Thoracic aorta (tissue), 2 donors: ENCODE data around the gene NRP1. TPM values are rescaled to one million over a fixed set of nuclear protein-coding genes. Genes with fewer than 3 reads are reported as not detected.

ENCODE experiments used
- ATAC-seq: fragments of 150-250 bp; one replicate; pipeline ENCODE4 v1.8.0; 2017; ENCODE audit warnings: low read depth; ENCODE audit not compliant: insufficient number of reproducible peaks, low FRiP score
- DNase-seq: peaks from one replicate; pipeline ENCODE4 v3.0.0-alpha.2; 2020; ENCODE audit warnings: low spot score
- H3K27ac ChIP-seq, 2 donors: fragments of 200-600 bp; sonication (generic); 1 replicate in 1 of 2; 2 replicates in 1 of 2; pipeline ENCODE4 v1.5.1; 2016; ENCODE audit warnings: mild to moderate bottlenecking in 2 of 2, moderate library complexity in 2 of 2
- H3K27me3 ChIP-seq: fragments of 200-600 bp; sonication (generic); replicated peaks from 2 replicates; pipeline ENCODE4 v1.6.0; 2016; ENCODE audit warnings: mild to moderate bottlenecking; ENCODE audit not compliant: insufficient read depth
- H3K36me3 ChIP-seq: fragments of 200-600 bp; sonication (generic); one replicate; pipeline ENCODE4 v1.5.1; 2016
- H3K4me1 ChIP-seq, 2 donors: fragments of 200-600 bp; sonication (generic); 1 replicate in 1 of 2; 2 replicates in 1 of 2; pipeline versions ENCODE4 v1.5.1 to v1.6.0; 2016; ENCODE audit warnings: low read depth in 2 of 2, mild to moderate bottlenecking in 1 of 2; ENCODE audit not compliant: control insufficient read depth in 1 of 2
- H3K4me3 ChIP-seq: fragments of 200-600 bp; sonication (generic); 2 replicates; pipeline ENCODE4 v1.5.1; 2016; ENCODE audit warnings: mild to moderate bottlenecking
- H3K9me3 ChIP-seq: fragments of 200-600 bp; sonication (generic); 2 replicates; pipeline ENCODE4 v1.5.1; 2016
- total RNA-seq, 2 donors: library from RNA; depleted of rRNA; stranded (reverse); fragments of >200 nt; gene quantifications; one replicate each; pipeline versions ENCODE4 v1.1.0 to v1.2.3, GENCODE V29; 2016
- TF ChIP-seq, protein P1 (sequence below): fragments of 200-600 bp; sonication (generic); IDR thresholded peaks from one replicate; pipeline ENCODE4 v1.5.1; 2019; ENCODE audit warnings: antibody characterized with exemption

The NRP1 gene
- total RNA-seq, 2 donors from 2014 or later = 66.9 to 117 TPM

DNA sequence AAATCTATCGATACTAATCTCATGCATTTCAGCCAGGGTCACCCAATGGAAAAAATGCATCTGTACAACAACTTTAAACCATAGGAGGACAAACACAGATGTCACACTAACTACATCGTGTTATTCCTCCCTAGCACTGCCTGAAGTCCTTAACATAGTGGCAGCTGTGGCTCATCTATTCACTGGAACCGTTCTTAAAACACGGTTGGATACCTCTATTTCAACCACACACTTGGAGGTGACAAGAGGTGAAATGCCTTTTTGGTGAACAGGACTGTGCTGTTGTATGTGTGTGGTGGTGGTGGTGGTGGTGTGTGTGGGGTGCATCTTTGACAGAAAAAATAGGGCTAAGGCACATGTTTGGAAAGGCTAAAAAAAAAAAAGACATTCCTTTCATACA, 93.1 kb downstream of the NRP1 start:
- H3K27me3 ChIP-seq = no peaks in the 10 kb centered on the region
- no peak overlapping the region for H3K27ac ChIP-seq
- DNase-seq = no peak
- no peak for ATAC-seq
- TF ChIP-seq, protein P1, sequence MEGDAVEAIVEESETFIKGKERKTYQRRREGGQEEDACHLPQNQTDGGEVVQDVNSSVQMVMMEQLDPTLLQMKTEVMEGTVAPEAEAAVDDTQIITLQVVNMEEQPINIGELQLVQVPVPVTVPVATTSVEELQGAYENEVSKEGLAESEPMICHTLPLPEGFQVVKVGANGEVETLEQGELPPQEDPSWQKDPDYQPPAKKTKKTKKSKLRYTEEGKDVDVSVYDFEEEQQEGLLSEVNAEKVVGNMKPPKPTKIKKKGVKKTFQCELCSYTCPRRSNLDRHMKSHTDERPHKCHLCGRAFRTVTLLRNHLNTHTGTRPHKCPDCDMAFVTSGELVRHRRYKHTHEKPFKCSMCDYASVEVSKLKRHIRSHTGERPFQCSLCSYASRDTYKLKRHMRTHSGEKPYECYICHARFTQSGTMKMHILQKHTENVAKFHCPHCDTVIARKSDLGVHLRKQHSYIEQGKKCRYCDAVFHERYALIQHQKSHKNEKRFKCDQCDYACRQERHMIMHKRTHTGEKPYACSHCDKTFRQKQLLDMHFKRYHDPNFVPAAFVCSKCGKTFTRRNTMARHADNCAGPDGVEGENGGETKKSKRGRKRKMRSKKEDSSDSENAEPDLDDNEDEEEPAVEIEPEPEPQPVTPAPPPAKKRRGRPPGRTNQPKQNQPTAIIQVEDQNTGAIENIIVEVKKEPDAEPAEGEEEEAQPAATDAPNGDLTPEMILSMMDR = no peak
- no peak overlapping the region for H3K4me3 ChIP-seq
- H3K36me3 ChIP-seq = no peaks in the 10 kb centered on the region
- H3K4me1 ChIP-seq = peaks cover 0 to 15% of the 10 kb centered on the region in 2 donors
- H3K9me3 ChIP-seq = no peaks in the 10 kb centered on the region

DNA sequence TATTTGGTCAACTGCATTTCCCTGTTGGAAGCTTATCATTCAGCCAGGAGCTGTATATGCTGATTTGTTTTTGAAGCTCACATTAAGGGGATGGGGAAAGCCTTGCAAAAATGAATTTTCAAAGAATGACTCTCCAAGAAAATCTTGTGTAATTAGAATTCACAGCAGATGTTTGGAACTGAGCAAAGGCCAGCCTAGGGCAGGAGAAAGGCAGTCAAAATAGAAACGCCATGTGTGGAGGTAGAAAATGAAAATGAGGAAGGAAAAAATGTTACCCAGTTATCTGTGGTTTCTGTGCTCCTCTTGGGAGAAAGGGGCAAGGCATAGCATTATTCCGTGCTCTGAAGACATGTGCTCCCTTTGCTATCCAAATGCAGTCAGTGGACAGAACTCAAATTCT, 93.5 kb downstream of the NRP1 start:
- no peak for ATAC-seq
- Histone ChIP-seq H3K4me3 (no peak overlapping the region), H3K27ac (no peak overlapping the region), H3K4me1 (peaks cover 0 to 17% of the 10 kb centered on the region in 2 donors), H3K9me3 (no peaks in the 10 kb centered on the region), H3K36me3 (no peaks in the 10 kb centered on the region), H3K27me3 (no peaks in the 10 kb centered on the region)
- no peak for DNase-seq
- TF ChIP-seq, protein P1 = no peak

DNA sequence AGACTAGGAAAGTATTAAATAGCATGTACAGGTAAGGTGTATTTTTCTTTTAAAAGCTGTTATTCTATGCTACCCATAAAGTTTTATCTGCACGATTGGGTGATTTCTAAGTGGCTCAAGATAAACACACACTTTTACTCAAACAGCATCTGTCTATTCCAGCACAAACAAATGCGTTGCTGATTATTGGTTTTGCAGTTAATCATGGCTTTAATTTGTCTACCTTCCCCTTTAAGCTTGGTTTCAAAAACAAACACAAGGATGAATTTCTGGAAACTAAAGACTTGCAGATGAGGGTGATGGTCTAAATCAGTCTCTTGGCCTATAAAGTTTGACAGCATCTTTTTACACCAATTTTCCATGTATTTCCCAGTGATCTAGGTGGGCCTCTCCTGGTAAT, 94.2 kb downstream of the NRP1 start:
- Histone ChIP-seq H3K36me3 (no peaks in the 10 kb centered on the region), H3K27ac (no peak overlapping the region), H3K4me1 (peaks cover 0 to 23% of the 10 kb centered on the region in 2 donors), H3K9me3 (no peaks in the 10 kb centered on the region), H3K4me3 (no peak overlapping the region), H3K27me3 (no peaks in the 10 kb centered on the region)
- DNase-seq (no peak), ATAC-seq (no peak)
- TF ChIP-seq, protein P1 = no peak

DNA sequence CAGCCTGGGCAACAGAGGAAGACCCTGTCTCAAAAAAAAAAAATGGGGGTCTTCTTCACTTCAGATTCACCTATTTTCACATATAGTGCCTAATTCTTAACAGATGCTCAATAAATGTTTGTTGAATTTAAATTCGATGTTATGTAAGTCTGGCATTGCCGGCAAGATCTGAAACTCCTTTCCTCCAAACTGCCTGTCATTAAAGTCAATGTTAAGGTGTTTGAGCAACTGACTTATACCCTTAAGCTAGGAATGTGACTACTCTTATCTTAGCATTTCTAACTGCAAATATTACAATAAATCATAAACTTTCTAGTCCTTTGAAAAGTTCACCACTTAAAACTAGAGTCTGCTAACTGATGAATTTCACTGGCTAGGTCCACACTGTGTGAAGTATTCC, 95.2 kb downstream of the NRP1 start:
- Histone ChIP-seq H3K9me3 (no peaks in the 10 kb centered on the region), H3K4me3 (no peak overlapping the region), H3K4me1 (peaks cover 9 to 23% of the 10 kb centered on the region in 2 donors), H3K27me3 (no peaks in the 10 kb centered on the region), H3K36me3 (no peaks in the 10 kb centered on the region), H3K27ac (no peak overlapping the region)
- ATAC-seq (no peak), DNase-seq (no peak)
- TF ChIP-seq, protein P1 = no peak

DNA sequence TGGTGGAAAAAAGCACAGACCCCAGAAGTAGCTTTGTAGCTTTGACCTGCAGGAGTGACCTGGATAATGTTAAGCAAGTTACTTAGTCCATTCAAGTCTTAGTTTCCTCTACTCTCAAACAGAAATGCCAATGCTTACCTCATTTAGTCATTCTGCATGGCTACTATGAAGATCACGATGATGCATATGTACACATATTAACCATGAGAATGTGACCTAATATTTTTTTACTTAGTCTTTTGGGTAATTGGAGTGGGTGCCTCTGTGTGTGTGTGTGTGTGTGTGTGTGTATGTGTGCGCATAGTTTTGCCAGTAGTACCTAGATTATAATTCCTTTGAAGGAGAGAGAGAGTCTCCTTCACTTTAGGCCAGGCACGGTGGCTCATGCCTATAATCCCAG, 95.8 kb downstream of the NRP1 start:
- H3K27ac ChIP-seq = no peak overlapping the region
- DNase-seq (no peak), ATAC-seq (no peak)
- TF ChIP-seq, protein P1 = no peak
- H3K36me3 ChIP-seq = no peaks in the 10 kb centered on the region
- H3K4me1 ChIP-seq = peaks cover 13 to 29% of the 10 kb centered on the region in 2 donors
- H3K27me3 ChIP-seq = no peaks in the 10 kb centered on the region
- H3K9me3 ChIP-seq = no peaks in the 10 kb centered on the region
- H3K4me3 ChIP-seq = no peak overlapping the region
